ENCODE results near the gene ADAMTS14. TPM values are rescaled to one million over a fixed set of nuclear protein-coding genes. Genes with fewer than 3 reads are reported as not detected.

Gene ADAMTS14
- total RNA-seq, 1 donor from 2014 or later: 0.53 TPM

GRCh38 chr10:70745555-70745954 is 73.2 kb downstream of the ADAMTS14 start:
- Histone ChIP-seq H3K36me3 (no peaks in the 10 kb centered on the region), H3K27ac (no peak overlapping the region), H3K27me3 (ENCODE audit: low read depth) (no peaks in the 10 kb centered on the region), H3K4me3 (no peak overlapping the region), H3K4me1 (peaks cover 22% of the 10 kb centered on the region), H3K9me3 (no peaks in the 10 kb centered on the region)
- TF ChIP-seq CTCF (IDR thresholded peaks at IDR 0.05): no peak
- DNase-seq (no peak), ATAC-seq (no peak)
- intact Hi-C loops (cut with DNase I): no loop called here

DNA sequence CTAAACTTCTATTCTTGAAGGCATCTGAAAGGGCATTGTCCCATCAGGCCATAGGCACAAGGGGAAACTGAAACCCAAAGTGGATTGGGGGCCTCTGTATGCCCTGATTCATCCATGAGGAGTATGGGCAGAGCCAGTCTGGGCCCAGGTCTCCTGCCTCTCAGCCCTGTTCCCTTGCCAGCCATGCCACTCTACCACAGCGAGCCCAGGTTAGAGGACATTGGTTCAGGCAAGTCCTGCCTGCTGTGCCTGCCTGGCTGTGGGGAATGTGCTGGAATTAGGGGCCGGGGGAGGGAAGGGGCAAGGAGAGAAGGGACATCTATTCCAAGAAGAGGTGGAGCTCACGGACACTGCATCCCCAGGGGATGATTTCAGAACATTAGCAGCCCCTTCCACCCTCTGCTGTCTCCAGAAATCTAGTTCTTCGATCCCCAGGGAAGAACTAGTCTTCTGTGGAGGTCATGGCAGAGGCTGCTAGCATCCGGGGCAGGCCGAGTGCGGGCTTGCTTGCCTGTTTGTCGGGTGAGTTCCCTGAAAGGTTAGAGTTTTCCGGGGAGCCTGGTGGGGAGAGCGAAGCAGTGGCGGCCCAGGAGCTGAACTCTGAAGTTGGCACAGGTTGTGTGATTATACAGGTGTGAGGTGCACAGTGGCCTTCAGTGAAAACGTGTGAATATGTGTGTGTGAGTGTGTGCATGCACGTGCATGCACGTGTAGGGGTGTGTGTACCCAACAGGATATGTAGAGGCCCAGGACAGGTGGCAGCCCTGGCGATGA is 75.1 kb downstream of the ADAMTS14 start:
- ATAC-seq (no peak), DNase-seq (no peak)
- intact Hi-C loops (cut with DNase I): no loop called here

DNA sequence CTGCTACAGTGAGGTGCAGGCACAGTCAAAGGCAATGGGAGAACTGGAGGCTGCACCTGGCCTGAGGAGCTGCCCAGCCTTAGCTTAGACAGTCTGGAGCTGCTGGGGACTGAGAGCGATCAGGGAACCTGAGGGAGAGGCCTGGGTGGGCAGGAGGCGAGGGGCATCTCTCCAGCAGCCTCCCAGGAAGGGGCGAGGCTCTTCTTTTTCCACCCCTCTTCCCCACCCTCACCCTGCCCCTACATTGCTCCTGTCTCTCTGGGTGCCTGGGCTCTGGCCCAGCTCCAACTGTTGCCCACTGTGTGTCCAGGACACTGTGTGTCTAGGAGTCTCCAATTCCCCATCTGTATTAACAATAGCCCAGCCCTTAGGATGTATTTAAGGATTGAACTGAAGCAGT is 76.0 kb downstream of the ADAMTS14 start:
- Histone ChIP-seq H3K27me3 (ENCODE audit: low read depth) (no peaks in the 10 kb centered on the region), H3K4me3 (no peak overlapping the region), H3K27ac (no peak overlapping the region), H3K4me1 (peaks cover 6% of the 10 kb centered on the region), H3K9me3 (no peaks in the 10 kb centered on the region), H3K36me3 (no peaks in the 10 kb centered on the region)
- no peak for TF ChIP-seq CTCF (IDR thresholded peaks at IDR 0.05)
- intact Hi-C loops (cut with DNase I): no loop called here
- DNase-seq: peak; percentile 25
- ATAC-seq: no peak

More for the DNA sequence above, 75.1 kb downstream of the ADAMTS14 start:
- no peak for TF ChIP-seq CTCF (IDR thresholded peaks at IDR 0.05)
- Histone ChIP-seq H3K9me3 (no peaks in the 10 kb centered on the region), H3K4me3 (no peak overlapping the region), H3K36me3 (no peaks in the 10 kb centered on the region), H3K27ac (no peak overlapping the region), H3K27me3 (ENCODE audit: low read depth) (no peaks in the 10 kb centered on the region), H3K4me1 (peaks cover 16% of the 10 kb centered on the region)

DNA sequence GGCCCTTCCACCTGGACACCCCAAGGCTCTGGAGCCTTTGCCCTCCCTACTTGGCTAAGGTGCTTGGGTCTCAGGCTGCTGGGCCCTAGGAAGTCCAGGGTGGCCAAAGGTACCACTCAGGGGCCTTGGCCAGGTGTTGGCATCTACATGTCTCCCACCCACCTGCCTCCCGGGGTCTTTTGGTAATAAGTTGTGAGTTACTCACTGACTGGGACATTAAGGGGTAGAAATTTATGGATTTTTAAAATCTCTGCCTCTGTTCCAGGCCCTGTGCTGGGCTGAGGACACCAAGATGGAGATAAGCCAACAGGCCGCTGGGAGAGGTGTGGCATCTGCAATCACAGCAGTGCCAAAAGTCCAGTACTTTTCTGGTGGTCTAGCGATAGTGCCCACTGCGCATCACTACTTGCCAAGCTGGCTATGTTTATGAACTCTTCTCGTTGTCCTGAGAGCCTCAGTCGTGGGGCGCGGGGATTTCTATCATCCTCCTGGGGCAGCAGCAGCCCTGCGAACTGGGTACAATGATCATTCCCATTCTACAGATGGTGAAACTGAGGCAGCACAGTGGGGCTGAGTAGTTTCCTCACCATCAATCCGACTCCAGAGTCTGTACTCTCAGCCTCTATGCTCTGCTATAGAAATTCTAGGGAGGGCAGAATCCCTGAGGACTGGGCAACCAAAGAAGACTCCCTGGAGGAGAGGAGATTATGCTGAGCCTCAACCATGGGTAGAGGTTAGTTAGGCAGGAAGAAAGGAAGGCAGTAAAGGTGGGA is 76.7 kb downstream of the ADAMTS14 start:
- intact Hi-C loops (cut with DNase I): no loop called here
- H3K27me3 ChIP-seq (ENCODE audit: low read depth): no peaks in the 10 kb centered on the region
- no peak overlapping the region for H3K27ac ChIP-seq
- no peaks in the 10 kb centered on the region for H3K9me3 ChIP-seq
- no peaks in the 10 kb centered on the region for H3K4me1 ChIP-seq
- TF ChIP-seq CTCF (IDR thresholded peaks at IDR 0.05): no peak
- DNase-seq (no peak), ATAC-seq (no peak)
- no peaks in the 10 kb centered on the region for H3K36me3 ChIP-seq
- H3K4me3 ChIP-seq: no peak overlapping the region

GRCh38 chr10:70749756-70750155 is 77.5 kb downstream of the ADAMTS14 start:
- DNase-seq (no peak), ATAC-seq (no peak)
- no peaks in the 10 kb centered on the region for H3K27me3 ChIP-seq (ENCODE audit: low read depth)
- no peaks in the 10 kb centered on the region for H3K9me3 ChIP-seq
- no peaks in the 10 kb centered on the region for H3K4me1 ChIP-seq
- intact Hi-C loops (cut with DNase I): no loop called here
- no peak for TF ChIP-seq CTCF (IDR thresholded peaks at IDR 0.05)
- H3K27ac ChIP-seq: no peak overlapping the region
- H3K4me3 ChIP-seq: no peak overlapping the region
- H3K36me3 ChIP-seq: no peaks in the 10 kb centered on the region

All from lower lobe of right lung (tissue), 2 donors.